ENCODE results near the gene AOPEP.

DNA sequence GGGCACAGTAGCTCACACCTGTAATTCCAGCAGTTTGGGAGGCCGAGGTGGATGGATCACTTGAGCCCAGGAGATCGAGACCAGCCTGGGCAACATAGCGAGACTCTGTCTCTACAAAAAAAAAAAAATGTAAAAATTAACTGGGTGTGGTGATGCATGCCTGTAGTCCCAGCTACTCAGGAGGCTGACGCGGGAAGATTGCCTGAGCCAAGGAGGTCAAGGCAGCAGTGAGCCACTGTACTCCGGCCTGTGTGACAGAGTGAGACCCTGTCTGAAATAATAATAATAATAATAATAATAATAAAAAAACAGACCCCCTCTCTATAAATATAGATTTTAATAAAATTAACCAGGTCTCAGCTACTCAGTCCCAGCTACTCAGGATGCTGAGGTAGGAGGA lies 179.7 kb downstream of the AOPEP start:
- TF ChIP-seq CTCF (IDR thresholded peaks at IDR 0.05) = no peak
- TF ChIP-seq POLR2A (IDR thresholded peaks at IDR 0.05) = no peak

Data from thyroid gland (tissue), 4 donors.